CD4-positive, alpha-beta T cell treated with Interleukin-6 at 100 ng/mL for 8 hours (primary cell): ENCODE data around the gene ALOX15.
"Not testable (repeated sequence)": the region's sequence is repeated elsewhere in the genome, so short reads cannot be mapped to it uniquely, and the experiment has no call there.

Experiments used
- DNase-seq: peaks from one replicate; pipeline ENCODE4 v3.0.0-alpha.2; 2020; ENCODE audit warnings: mixed read lengths, low spot score

ALOX15 gene, protein sequence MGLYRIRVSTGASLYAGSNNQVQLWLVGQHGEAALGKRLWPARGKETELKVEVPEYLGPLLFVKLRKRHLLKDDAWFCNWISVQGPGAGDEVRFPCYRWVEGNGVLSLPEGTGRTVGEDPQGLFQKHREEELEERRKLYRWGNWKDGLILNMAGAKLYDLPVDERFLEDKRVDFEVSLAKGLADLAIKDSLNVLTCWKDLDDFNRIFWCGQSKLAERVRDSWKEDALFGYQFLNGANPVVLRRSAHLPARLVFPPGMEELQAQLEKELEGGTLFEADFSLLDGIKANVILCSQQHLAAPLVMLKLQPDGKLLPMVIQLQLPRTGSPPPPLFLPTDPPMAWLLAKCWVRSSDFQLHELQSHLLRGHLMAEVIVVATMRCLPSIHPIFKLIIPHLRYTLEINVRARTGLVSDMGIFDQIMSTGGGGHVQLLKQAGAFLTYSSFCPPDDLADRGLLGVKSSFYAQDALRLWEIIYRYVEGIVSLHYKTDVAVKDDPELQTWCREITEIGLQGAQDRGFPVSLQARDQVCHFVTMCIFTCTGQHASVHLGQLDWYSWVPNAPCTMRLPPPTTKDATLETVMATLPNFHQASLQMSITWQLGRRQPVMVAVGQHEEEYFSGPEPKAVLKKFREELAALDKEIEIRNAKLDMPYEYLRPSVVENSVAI

DNA sequence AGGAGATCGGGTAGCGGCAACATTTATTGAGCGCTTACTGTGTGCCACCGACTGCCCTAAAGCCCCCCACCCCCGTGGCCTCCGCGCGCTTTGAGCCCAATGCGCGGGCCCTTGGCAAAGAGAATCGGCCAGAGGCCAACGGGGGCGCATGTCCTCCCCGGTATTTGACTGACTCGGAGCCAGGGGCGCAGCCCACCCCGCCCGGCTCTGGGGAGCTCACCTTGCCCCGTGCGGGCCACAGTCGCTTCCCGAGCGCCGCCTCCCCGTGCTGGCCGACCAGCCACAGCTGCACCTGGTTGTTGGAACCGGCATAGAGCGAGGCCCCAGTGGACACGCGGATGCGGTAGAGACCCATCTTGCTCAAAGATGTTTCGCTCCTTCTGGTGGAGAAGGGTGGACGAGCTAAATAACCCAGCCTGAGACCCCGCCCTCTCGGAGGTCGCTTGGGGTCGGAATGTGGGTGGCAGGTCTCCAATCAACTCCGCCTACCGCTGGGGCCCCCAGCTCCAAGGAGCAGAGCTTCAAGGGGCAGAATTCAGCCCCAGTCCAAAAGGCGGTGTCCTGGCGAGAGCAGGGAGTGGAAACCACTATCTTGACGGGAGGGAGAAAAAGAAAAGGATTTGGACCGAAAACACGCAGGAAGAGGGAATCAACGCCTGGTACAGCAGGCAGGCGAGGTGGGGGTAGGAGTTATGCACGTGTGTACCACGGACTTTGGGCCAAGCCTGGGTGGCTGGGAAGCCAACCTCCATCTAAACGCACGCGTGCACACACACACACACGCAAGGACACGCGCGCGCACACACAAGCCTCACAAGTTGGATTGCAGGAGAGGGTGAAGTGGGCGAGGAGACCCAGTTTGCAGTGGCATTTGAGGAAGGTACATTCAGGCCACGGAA, at the start of gene ALOX15:
TSS of gene ALOX15 (minus strand) at position 382 of the 899 bp plus-strand sequence. CDS start at position 355, 27 bp downstream.
- no peak for DNase-seq

DNA sequence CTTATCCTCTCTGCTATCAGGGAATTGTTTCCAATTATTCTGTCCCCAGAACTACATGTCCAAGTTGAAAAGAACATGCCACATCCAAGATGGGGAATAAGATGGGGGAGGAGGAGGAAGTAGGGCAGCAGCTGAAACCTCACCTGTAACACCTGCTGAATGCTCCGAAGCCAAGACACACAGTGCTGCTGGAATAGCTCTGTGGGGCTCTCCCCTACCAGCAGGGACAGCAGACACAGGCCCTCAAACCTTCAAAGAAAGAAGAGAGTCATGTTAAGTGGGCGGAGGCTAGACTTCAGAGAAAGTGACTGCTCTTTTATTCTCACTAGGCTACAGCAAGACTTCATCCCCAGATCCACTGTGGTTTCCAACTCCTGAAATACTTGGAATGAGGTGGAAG, 49.3 kb upstream of the ALOX15 start:
- DNase-seq: no peak

DNA sequence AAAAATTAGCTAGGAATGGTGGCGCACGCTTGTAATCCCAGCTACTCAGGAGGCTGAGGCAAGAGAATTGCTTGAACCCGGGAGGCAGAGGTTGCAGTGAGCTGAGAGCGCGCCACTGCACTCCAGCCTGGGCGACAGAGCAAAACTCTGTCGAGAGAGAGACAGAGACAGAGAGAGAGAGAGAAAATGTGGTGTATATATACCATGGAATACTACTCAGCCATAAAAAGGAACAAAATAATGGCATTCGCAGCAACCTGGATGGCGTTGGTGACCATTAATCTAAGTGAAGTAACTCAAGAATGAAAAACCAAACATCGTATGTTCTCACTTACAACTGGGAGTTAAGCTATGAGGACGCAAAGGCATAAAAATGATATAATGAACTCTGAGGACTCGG, 48.4 kb upstream of the ALOX15 start:
- DNase-seq: not testable (repeated sequence)

DNA sequence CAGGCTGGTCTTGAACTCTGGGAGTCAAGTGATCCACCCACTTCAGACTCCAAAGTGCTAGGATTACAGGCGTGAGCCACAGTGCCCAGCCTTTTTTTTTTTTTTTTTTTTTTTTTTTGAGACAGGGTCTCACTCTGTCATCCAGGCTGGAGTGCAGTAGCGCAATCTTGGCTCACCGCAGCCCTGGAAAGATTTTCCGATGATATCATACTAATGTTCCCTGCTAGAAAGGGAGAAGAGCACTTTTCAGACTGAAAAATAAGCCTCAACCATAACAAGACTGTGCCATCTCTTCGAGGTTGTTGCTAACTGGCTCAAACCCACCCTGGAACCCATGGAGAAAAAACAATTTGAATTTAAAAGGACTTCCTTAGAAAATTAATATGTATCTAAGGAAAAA, 42.3 kb upstream of the ALOX15 start:
- DNase-seq: not testable (repeated sequence)

DNA sequence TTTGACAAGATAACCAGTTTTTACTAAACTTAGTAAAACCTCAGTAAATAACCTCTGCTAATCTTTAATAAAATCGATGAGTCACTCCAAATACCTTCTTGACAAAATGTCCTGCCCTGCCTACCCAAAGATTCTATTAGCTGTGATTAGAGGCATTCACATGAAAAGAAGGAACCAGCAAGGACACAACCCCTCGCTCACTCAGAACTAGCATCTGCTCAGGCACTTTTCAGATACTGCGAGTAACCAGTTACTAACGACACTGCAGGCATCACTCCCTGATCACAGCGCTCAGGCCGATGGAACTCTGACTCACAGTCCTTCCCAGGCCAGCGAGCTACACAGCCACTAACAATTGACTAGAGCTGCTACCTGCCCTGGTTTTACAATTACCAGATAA, 38.2 kb upstream of the ALOX15 start:
- no peak for DNase-seq

DNA sequence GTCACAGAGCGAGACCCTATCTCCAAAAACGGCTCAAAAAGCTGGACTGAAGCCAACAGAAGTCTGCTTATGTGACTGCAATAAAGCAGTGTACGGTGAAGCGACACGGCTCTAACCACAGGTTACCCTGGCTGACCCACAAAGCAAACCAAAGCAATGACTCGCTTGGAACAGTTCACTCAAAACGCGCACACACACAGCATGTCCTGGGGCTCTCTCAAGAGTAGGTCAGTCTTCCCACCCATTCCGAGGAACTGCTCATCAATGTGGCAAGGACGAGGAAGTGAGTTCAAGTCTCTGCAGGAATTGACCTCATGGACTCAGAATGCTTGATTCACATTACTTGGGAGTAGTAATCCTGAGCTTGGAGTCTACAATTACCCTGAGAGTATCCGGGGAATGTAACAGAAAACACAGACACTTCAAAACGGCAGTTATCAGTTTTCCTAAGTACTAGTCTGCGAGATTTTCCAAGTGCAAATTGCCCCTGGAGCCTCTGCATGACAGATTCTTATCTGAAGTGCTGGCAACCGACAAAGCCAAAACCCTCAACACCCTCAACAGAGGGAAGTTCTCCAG, 37.1 kb upstream of the ALOX15 start:
- DNase-seq: no peak

DNA sequence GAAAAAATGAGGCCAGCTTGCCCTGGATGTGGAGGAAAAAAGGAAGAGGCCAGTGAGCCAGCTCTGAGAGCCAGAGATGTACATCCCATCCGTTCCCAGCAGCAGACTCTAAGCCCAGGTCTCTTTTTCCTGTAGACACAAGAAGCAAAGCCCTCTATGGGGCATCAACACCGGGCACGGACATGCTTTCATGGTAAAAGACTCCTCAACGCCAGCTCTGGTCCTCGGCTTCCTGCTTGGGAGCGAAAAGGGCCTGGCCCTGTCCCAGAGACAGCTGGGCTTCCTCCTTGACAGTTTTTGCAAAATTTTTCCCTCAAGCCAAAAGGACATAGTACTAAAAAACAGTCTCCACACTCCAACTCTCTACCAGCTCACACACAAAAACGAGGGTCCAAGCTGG, 35.3 kb upstream of the ALOX15 start:
- no peak for DNase-seq

DNA sequence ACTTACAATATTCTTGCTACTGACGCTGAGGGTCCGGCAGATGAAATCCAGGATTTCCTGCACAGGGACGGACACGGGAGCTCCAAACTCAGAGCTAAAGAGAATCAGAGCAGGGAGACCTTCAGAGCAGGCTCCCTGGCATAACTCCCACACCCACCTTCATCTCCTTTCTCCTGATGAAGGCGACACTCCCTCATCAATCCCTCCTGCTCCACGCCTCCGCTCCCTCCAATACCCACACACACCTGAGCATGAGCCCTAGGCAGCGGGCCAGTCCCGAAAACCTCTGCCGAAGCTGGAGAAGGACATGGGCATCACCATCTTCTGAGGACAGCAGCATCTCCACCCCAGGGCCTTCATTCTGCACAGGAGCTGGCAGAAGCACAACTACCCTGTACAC, 34.3 kb upstream of the ALOX15 start:
- DNase-seq: no peak

DNA sequence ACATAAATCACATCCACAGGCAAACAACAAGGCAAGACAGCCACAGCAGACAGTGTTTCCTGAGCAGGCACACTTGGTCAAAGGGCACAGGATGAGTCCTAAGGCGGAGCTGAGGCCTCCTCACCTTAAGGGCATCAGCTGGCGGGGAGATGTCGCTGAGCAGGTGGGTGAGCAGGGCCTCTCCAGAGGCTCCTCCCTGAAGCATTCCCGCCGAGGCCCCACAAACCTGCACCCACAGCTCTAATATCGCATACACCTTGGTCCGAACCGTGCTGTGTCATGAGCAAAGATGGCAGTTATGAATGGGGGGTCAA, 33.2 kb upstream of the ALOX15 start:
- no peak for DNase-seq

DNA sequence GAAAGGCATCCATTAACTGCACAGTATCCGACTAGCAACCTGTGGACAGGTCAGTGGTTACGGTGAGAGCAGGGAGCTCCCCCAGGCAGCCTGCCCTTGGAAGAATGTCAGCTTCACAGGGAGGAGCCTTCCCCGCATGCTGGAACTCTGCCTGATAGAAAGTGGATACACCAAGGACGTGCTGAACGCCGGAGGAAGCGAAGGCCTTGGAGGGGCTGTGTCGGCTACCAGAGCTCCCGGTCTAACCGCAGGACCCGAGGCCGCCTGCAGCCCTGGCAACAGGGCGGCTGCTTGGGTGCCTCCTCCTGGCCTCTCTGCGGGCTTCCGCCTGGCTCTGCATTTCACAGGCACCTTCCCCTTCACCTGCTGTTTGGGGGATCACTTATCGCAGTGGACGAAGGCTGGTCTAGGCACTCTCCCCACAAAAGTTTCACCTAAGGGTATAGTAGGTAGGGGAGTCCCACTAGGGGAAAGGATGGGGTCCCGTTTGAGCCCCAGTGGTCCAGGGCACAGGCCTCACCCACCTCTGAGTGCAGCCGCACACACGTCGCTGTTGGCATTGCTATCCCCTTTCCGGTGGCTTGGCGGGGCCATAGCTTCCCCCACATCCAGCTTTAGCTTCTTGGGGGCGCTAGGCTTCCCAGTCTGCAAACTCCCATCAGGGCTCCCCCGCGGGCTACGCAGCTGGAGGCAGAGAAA, 32.7 kb upstream of the ALOX15 start:
- no peak for DNase-seq

DNA sequence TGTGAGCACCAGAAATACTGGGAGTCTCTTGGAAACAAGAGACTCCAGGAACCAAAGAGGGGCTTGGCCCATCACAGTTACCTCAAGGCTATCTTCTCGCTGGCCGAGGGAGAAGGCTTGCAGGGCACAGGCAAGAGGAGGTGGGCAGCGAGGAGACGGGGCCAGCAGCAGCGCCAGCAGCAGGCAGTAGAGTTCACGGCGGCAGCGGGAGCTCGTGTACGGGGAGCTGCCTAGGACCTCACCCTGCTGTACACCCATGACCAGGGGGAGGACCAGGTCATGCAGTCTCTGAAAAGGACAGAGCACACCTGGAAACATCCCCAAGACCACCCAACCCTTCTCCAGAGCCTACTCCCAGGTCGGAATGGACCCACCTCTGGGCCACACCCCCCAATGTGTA, 31.7 kb upstream of the ALOX15 start:
- DNase-seq: no peak

DNA sequence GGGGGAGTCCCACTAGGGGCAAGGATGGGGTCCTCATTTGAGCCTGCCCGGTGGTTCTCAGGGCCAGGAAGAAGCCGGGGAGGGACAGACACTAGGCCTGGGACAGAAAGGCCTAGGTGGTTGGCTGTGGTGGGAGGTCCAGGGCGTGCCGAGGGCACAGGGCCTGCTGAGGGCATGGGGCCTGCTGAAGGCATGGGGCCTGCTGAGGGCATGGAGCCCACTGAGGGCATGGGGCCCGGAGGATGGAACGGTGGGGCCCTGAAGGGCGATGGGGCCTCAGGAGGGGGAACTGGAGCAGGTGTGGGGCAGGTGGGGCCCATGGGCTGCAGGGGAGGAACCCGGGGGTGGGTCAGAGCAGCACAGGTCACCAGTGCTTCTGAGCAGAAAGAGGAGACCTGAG, 31.3 kb upstream of the ALOX15 start:
- no peak for DNase-seq

DNA sequence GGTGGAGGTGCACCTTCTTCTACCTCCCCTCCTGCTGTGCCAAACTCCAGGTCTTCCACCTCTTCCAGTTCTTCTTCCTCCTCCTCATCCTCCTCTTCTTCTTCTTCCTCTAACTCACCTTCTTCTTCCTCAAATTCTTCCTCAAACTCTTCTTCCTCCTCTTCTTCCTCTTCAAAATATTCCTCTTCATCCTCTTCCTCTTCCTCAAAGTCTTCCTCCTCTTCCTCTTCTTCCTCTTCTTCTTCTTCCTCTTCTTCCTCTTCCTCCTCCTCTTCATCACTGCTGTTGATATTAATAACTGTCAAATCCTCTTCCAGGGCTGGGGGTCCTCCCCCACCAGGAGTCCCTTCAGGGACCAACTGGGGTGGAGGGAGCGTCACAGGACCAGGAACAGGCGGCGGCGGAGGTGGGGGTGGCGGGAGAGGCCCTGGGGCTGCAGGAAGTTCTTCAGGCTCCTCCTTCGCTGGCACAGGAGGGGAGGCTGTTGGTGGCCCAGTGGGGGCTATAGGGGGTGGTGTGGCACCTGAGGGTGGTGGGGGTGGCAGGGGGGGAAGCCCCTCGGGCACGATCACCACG, 30.7 kb upstream of the ALOX15 start:
- DNase-seq: no peak

DNA sequence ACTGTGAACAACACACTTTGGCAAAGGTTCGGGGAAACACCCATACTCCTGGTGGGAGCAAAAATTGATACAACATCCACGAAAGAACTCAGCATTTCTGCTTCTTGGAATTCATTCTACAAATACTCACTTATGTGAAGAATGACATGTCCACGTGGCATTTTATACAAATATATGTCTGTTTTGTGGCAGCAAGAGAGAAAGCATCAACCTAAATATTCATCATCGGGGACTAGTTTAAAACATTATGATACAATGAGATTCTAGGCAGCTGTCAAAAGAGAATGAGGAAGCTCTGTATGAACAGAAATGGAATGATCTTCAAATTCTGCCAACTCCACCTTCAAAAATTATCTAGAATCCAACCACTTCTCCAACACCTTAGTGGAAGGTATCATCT, 25.7 kb upstream of the ALOX15 start:
- no peak for DNase-seq

DNA sequence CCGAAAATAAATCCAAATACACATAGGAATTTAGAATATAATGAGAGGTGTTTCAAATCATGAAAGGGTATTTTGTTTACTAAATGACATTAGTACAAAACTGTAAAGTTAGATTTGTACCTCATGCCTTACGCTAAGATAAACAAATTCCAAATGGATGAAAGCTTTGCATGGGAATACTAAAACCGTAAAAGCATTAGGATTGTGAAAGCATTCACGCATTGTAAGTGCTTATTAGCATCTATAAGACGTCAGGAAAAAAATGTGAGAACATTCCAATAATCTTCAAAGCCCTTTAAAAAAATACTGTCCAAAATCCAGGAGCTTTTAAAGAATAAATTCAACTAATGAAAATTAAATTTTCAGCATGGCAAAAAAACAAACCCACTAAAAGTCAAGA, 24.8 kb upstream of the ALOX15 start:
- no peak for DNase-seq

DNA sequence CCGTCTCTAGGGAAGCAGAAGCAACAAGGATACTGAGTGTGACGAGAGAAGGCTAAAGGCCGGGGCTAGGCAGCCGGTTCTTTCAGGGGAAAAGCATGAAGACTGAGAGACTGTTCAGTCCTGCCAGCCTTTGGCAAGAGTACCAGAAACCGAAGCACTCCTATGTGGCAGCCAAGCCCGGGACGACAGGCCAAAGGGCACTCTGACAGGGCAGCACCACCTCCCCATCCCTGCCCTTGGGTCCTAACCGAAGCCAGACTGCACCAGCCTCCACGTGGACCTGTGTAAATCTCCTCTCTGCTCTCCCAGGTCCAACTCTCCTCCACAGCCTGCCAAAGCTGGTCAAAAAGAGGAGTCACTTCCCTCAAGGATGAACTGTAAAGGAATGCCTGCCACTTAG, 23.5 kb upstream of the ALOX15 start:
- DNase-seq: no peak

DNA sequence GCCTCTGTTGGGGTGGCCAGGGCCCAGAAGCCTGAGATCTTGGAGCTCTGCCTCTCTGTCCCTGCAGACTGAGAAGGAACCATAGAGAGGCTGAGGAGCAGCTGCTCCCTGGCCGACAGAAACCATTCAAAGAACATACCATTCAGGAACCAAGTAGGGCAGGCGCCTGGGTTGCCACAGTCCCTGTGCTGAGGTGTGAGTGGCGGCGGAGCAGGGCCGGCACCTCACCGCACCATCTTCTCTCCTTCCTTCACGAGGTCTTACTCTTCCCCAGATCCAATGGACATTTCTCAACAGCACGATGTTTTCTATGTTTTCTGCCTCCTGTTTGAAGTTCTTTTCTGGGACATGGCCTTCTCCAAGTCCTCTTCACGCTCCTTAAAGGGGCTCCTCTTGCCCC, 22.8 kb upstream of the ALOX15 start:
- no peak for DNase-seq

DNA sequence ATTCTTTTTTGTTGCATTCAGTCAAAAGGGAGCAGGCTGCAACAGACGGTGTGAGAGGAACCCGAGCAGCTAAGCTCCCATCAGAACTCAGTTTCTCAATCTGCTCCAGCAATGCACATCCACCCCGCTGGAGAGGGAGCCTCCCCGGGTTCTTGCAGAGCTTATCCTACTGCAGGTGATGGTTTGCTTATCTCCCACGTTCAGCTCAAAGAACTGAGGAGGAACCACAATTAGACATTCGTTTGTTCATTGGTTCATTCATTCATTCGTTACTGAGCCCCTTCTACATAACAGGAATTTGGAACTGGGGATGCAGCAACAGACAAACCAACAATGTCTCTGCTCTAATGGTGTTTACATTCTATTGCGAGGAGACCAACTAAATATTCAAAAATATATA, 22.2 kb upstream of the ALOX15 start:
- no peak for DNase-seq

DNA sequence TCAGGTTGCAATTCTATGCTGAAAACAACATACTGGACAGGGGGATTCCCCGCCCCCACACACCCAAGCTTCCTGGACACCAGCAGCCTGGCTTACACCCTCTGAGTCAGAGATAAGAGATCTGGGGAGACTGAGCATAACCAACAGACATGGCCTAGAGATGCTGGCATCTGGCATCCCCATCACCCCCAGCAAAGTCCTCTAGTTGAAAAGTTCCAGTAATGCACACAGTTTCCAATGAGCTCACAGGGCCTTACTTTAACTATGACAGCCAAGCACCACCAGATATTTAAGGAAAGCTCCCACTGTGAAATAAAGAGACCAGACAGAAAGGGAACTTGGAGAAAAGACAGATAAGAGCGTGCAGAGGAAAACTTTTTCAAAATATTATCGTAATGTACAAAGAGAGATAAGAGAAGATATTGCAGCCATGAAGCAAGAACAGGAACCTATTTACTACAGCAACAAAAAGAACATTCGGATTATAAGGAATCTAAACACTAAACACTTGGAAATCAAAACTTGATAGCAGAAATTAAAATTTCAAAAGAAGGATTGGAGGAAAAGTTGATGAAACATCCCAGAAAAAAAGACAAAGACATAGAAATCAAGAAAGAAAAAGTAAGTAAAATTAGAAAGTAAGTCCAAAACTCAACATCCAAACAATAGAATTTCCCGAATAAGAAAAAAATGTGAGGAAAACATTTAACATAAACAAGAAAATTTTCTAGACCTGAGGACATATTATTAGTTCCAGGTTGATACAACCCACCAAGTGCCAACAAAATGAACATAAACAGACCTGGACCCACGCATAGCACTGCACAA, 17.2 kb upstream of the ALOX15 start:
- DNase-seq: no peak

DNA sequence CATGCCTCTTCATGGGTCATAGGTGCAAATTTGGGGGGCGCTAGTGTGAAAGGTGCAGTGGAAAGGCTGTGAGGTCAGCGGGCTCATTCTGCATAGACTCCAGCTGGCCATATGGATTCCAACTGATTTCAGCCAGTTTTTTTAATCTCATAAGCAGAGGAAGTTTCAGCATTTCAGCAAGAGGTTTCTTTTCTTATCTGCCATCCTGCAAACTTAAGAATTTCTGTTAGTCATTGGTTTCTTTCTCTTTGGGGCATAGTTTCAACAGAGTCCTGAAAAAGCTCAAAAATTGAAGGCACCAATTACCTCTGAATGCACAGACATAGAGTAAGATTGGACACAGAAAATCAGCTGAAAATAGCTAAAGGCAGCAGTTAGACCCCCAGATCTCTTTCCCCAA, 16.2 kb upstream of the ALOX15 start:
- DNase-seq: no peak

DNA sequence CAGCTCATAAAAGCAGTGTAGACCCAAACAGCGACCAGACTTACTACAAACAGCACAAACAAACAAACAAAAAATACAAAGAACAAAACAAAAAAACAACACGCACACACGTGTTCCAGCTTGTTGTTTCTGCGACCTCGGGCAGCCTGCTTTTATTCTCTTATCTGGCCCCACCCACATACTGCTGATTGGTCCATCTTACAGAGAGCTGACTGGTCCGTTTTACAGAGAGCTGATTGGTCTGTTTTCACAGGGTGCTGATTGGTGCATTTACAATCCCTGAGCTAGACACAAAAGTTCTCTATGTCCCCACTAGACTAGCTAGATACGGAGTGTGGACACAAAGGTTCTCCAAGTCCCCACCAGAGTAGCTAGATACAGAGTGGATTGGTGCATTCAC, 14.5 kb upstream of the ALOX15 start:
- DNase-seq: not testable (repeated sequence)
